ENCODE data around the gene PRKCH.

GRCh38 chr14:61474015-61474414 lies 152.6 kb downstream of the PRKCH start:
- TF ChIP-seq EZH2phosphoT487 (IDR thresholded peaks at IDR 0.05; ENCODE audit: borderline replicate concordance, low read depth, low read length) (no peak), CTCF (conservative IDR thresholded peaks at IDR 0.05; ENCODE audit: low read length) (no peak)
